Esophagus mucosa (tissue), 1 donor: ENCODE measurements around the gene SUGCT. TPM values are rescaled to one million over a fixed set of nuclear protein-coding genes. Genes with fewer than 3 reads are reported as not detected.

ENCODE experiments used
- ATAC-seq: fragments of 200-7000 bp; cut with Tn5 transposase; one replicate; pipeline ENCODE4 v1.9.1; 2020
- total RNA-seq: library from RNA; stranded (reverse); gene quantifications from one replicate; pipeline ENCODE4 v1.2.4, GENCODE V29; 2023
- donor health status: DM: yes; HTN: yes; CAD: no.

The SUGCT gene
- total RNA-seq, 1 donor from 2014 or later: 8.2 TPM

- ATAC-seq: no peak
These were observed 342.3 kb downstream of the SUGCT start for GRCh38 chr7:40477094-40477493.

GRCh38 chr7:40482845-40483244, 348.0 kb downstream of the SUGCT start:
- ATAC-seq: no peak

GRCh38 chr7:40483630-40484029, 348.8 kb downstream of the SUGCT start:
- ATAC-seq: no peak

- no peak for ATAC-seq
These were observed 355.2 kb downstream of the SUGCT start for GRCh38 chr7:40489844-40490602.

- ATAC-seq: no peak
These were observed 355.8 kb downstream of the SUGCT start for GRCh38 chr7:40490603-40490924.

GRCh38 chr7:40492946-40493345, 358.1 kb downstream of the SUGCT start:
- ATAC-seq: no peak

GRCh38 chr7:40493609-40494051, 358.8 kb downstream of the SUGCT start:
- no peak for ATAC-seq

- no peak for ATAC-seq
These were observed 364.2 kb downstream of the SUGCT start for GRCh38 chr7:40498924-40499510.

GRCh38 chr7:40499718-40500117, 364.9 kb downstream of the SUGCT start:
- no peak for ATAC-seq

- ATAC-seq: no peak
These were observed 365.4 kb downstream of the SUGCT start for GRCh38 chr7:40500219-40500618.

- ATAC-seq: no peak
These were observed 367.6 kb downstream of the SUGCT start for GRCh38 chr7:40502359-40502758.

- ATAC-seq: no peak
These were observed 371.4 kb downstream of the SUGCT start for GRCh38 chr7:40506158-40506557.

- ATAC-seq: no peak
These were observed 372.4 kb downstream of the SUGCT start for GRCh38 chr7:40507166-40507565.

GRCh38 chr7:40509287-40509996, 374.6 kb downstream of the SUGCT start:
- no peak for ATAC-seq

- no peak for ATAC-seq
These were observed 381.6 kb downstream of the SUGCT start for GRCh38 chr7:40516376-40516775.

- no peak for ATAC-seq
These were observed 384.2 kb downstream of the SUGCT start for GRCh38 chr7:40519009-40519408.

- no peak for ATAC-seq
These were observed 386.4 kb downstream of the SUGCT start for GRCh38 chr7:40520986-40521738.

GRCh38 chr7:40525764-40526163, 391.0 kb downstream of the SUGCT start:
- no peak for ATAC-seq

- ATAC-seq: no peak
These were observed 392.3 kb downstream of the SUGCT start for GRCh38 chr7:40526951-40527715.

GRCh38 chr7:40527723-40528122, 392.9 kb downstream of the SUGCT start:
- ATAC-seq: no peak

GRCh38 chr7:40530292-40530691, 395.5 kb downstream of the SUGCT start:
- ATAC-seq: no peak

- no peak for ATAC-seq
These were observed 397.2 kb downstream of the SUGCT start for GRCh38 chr7:40531956-40532355.
